IPS-18c (cell line): ENCODE data around the gene TBC1D3G.
"Not testable (repeated sequence)": the region's sequence is repeated elsewhere in the genome, so short reads cannot be mapped to it uniquely, and the experiment has no call there.

Source experiments
- H3K4me3 ChIP-seq: 2 replicates; pipeline ENCODE4 v1.7.0; 2013; ENCODE audit warnings: low read depth, mild to moderate bottlenecking, low read length, moderate library complexity; ENCODE audit not compliant: insufficient read depth
- H3K9me3 ChIP-seq: one replicate; pipeline ENCODE4 v1.6.1; 2013; ENCODE audit warnings: mild to moderate bottlenecking, low read length, moderate library complexity; ENCODE audit not compliant: control insufficient read depth, insufficient read depth

Gene TBC1D3G

GRCh38 chr17:36323584-36323983 lies at the start of gene TBC1D3G:
TBC1D3G (plus strand) TSS chr17:36323884; CDS start chr17:36325412, 1,528 bp downstream.
- H3K9me3 ChIP-seq, H3K4me3 ChIP-seq: not testable (repeated sequence)

GRCh38 chr17:36283256-36283655 lies 40.4 kb upstream of the TBC1D3G start:
- not testable (repeated sequence) for H3K9me3 ChIP-seq, H3K4me3 ChIP-seq

- not testable (repeated sequence) for H3K9me3 ChIP-seq, H3K4me3 ChIP-seq
Observed at GRCh38 chr17:36284219-36284618, 39.5 kb upstream of the TBC1D3G start.

DNA sequence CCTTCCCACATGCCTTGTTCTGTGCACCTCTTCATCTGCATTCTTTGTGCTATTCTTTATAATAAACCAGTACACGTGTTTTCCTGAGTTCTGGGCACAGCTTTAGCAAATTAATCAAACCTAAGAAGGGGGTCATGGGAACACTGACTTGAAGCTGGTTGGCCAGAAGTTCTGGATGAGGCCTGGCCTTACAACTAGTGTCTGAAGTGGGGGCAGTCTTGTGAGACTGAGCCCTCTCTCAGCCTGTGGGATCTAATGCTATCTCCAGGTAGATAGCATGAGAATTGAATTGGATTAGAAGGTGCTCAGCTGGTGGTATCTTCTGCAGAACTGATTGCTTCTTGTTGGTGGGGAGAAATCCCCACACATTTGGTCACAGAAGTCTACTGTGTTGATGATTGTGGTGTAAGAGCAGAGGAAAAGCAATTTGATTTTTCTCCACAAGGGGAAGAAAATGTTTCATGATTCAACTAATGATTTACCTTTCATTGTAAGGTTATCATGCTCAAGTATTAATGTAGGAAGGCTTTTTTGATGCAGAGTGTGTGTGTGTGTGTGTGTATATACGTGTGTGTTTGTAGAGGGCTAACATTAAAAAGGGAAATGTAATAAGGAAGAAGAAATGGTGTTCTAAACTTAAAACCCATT lies 33.6 kb upstream of the TBC1D3G start:
- H3K4me3 ChIP-seq, H3K9me3 ChIP-seq: not testable (repeated sequence)

DNA sequence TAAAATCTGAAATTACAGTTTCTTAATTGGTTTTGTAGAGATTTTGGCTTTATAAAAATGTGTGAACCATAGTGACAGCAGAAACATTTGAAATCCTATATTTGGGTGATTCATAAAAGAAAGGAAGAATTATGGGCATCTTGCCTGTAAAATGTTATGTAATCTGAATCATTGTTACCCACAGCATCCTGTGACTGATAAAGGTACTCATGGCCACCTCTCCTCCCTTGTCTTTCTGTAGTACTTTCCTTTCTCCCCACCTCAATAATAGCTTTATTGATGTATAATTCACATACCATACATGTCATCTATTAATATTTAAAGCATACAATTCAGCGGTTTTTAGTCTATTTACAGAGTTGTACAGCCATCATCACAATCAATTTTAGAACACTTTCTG lies 28.5 kb upstream of the TBC1D3G start:
- not testable (repeated sequence) for H3K9me3 ChIP-seq, H3K4me3 ChIP-seq

GRCh38 chr17:36315736-36316135 lies 7.9 kb upstream of the TBC1D3G start:
- H3K4me3 ChIP-seq, H3K9me3 ChIP-seq: not testable (repeated sequence)

GRCh38 chr17:36362496-36362895 lies 38.8 kb downstream of the TBC1D3G start:
- H3K4me3 ChIP-seq, H3K9me3 ChIP-seq: not testable (repeated sequence)

DNA sequence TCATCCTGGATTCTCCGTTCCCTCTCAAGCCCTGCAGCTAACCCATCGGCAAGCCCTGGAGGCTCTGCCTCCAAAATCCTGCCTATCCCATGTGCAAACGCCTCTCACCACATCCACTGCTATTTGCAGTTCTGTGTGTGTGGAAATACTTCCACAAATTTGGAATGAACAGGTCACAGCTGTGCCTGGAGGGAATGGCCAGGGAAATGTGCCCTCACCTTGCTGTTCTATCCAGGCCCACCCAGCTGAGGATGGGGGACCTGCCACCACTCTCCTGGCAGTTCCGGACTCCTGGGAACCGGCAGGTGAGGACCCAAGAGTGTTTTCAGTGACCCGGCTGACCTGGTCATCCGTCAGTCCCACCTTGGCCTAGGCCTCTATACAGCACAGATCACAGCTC lies 52.3 kb downstream of the TBC1D3G start:
- not testable (repeated sequence) for H3K4me3 ChIP-seq, H3K9me3 ChIP-seq
